Mesenteric fat pad (tissue), 1 donor: Measurements from ENCODE around the gene RELL2. TPM values are rescaled to one million over a fixed set of nuclear protein-coding genes. Genes with fewer than 3 reads are reported as not detected.
"Not testable (repeated sequence)": the region's sequence is repeated elsewhere in the genome, so short reads cannot be mapped to it uniquely, and the experiment has no call there.

Source experiments
- DNase-seq: peaks from one replicate; pipeline ENCODE4 v3.0.0-alpha.2; 2020; ENCODE audit warnings: low spot score
- long read RNA-seq: library from polyadenylated mRNA; unstranded; transcript quantifications from one replicate; pipeline ENCODE4 v2.0.0, GENCODE V29; 2020
- total RNA-seq: library from RNA; stranded (reverse); fragmentation: NEBNext Ultra II Directional; extraction: Animal tissue kit (Norgen Biotek cat#: 25700); gene quantifications from one replicate; pipeline ENCODE4 v1.2.1, GENCODE V29; 2021
- donor health status: DM: yes; HTN: yes; CAD: no.

Gene RELL2, protein sequence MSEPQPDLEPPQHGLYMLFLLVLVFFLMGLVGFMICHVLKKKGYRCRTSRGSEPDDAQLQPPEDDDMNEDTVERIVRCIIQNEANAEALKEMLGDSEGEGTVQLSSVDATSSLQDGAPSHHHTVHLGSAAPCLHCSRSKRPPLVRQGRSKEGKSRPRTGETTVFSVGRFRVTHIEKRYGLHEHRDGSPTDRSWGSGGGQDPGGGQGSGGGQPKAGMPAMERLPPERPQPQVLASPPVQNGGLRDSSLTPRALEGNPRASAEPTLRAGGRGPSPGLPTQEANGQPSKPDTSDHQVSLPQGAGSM
- 1.5 TPM for total RNA-seq
- long read RNA-seq, partial matches to known transcripts = 1 of 11 reads
- long read RNA-seq, other reads (novel, unspliced or antisense) = 4 of 11 reads

DNA sequence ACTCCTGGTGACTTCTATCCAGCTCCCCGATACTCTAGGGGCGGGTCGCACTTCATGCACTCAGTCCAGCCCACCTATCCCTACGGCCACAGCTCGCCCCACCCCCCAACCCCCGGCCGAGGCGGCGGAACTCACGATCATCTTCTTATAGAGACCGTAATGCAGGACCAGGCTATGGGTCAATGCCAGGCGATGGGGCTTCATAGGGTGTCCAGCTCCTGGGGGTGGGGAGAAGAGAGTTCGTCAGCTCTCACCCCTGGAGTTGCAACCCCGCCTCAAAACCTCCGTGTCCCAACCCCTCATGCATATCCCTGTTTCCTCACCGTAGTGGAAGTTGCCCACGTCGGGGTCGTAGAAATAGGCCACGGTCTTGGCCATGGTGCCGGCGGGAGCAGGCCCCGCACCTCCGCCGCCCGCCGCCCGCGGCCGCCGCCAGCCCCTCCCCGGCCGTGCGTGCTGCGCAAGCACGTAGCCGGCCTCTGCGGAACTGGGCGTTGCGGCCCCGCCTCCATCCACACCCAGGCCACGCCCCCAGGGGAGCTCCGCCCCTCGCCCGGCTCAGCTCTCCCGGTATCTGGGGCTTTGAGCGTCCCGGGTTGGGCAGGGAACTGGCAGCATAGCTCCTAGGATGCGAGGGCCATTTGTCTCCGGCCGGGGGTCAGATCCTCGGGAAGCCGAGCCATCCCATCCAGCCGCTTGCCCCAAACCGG lies at the start of gene RELL2, which contains the start of gene HDAC3:
Gene RELL2 (plus strand): TSS at position 585 of the 710 bp plus-strand sequence. CDS start 1,229 bp downstream, outside the sequence.
Gene HDAC3 (minus strand): TSS at position 437 of the 710 bp plus-strand sequence. CDS start 59 bp downstream, at position 378.
- DNase-seq = peak; percentile 99

DNA sequence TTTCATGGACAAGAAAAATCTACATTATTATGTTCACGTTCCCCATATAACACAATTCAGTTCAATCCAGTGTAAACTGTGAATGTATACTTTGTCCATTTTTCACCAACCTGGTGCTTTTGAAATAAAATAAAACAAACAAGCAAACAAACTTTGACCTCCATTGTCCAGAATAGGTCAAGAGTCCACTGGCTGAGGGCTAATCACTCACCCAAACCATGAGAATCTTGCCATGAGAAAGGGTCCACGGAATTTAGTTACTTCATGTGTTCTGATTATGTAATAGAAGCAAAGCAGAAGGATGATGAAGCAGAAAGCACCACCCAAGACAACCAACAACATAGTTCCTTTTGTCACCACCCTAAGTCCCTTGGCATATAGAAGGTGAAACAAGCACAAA lies 46.7 kb upstream of the RELL2 start:
- no peak for DNase-seq

DNA sequence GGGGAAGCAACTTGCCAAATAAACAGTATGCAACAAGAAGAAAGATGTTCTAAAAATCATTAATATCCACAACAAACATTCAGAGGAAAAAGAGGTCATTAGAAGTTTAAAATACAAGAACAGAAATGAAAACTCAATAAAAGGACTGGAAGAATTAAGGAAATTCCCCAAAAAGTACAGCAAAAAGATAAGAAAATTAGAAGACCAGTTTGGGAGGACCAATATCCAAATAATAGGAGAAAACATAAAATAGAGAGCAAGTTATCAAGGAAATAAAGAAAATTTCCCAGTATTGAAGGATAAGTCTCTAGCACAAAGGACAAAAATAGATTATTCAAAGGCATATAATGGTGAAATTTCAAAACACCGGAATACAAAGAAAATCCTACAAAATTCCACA lies 39.9 kb upstream of the RELL2 start:
- no peak for DNase-seq

DNA sequence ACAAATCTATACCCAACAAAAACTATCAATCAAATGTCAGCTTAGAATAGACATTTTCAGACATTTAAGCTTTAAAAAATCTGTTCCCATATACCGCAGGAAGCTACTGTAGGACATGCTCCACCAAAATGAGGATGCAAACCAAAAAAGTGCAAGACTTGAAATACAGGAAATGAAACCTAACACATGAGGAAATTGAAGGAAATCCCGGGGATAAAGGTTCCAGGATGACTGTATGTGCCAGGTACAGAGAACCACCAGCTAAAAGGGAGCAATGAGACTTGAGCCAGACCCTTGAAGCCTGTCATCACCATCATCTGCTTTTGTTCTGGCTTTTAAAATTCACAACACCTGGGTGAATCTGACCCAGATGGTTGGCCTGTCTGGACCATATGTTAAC lies 39.4 kb upstream of the RELL2 start:
- no peak for DNase-seq

DNA sequence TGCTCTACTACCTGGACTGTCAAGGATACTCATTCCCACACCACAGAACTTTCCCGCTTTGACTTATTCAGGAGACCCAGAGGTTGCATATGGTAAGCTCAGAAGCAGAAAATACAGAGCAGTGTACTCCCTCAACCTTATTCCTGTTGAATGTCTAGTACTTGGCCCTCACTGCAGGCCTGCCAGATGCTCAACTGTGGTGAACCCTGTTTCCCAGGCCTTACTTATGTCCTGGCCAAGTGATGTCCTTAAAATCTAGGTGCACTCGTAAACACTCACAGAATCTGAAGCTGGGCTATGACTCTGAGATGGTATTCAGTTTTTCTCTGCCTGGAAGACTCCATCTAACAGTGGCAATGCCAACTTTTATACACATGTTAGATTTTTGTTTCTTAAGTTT lies 39.0 kb upstream of the RELL2 start:
- DNase-seq = no peak

DNA sequence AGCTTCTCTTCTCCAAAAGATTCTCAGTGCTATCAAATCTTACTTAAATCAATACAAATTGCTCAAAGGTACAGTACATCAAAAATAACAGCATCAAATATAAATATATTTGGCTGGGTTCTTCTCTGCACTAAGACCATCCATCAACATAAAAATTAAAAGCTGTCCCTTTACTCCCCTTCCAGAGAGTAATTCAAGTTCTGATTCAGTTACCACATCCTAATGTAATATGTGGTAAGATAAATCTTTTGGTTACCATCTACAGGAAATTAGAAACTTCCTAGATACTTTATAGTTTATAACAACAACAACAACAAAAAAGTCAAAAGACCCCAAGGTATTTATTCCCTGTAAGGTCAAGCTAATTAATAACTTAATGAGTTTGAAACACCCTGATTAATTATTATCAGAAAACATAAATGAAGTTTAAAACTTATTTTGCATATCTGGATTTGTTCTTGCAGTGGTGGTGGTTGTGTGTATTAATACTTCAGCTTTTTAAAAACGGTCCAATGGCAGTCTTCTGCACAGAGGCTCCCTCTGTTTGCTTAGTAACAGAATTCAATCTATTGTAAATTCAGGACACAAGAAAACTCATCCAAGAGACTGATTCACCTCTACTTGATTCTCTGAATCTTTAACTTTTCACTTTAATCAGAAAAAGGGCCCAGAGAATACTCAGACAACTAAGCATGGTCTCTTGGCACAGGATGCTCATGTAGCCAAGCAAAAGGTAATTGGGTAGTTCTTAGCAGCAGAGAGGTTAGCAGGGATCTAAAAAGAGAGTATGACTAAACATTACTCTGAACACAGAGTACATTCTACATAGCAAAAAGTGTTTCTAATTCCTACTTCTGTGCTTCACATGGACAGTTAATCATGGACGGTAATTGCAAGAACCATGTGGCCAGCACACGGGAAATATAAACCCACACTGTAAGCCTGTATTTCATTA lies 38.1 kb upstream of the RELL2 start:
- DNase-seq = no peak

DNA sequence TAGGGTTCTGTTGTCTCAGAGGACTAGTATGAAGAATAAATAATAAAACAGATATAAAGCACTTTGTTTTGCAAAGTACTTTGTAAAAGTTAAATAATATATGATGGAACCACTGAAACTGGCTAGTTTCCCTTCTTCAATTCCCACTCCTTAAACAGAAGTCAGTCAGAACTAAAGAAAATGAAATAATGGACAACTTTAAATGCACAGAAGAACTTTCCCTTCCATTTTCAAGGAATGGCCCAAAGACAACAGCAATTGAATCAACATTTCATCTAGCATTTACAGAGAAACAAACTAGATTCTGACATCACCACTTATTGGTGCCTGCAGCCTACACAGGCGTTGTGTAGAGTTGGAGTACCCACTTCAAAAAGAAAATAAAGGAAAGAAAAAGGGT lies 34.2 kb upstream of the RELL2 start:
- no peak for DNase-seq

DNA sequence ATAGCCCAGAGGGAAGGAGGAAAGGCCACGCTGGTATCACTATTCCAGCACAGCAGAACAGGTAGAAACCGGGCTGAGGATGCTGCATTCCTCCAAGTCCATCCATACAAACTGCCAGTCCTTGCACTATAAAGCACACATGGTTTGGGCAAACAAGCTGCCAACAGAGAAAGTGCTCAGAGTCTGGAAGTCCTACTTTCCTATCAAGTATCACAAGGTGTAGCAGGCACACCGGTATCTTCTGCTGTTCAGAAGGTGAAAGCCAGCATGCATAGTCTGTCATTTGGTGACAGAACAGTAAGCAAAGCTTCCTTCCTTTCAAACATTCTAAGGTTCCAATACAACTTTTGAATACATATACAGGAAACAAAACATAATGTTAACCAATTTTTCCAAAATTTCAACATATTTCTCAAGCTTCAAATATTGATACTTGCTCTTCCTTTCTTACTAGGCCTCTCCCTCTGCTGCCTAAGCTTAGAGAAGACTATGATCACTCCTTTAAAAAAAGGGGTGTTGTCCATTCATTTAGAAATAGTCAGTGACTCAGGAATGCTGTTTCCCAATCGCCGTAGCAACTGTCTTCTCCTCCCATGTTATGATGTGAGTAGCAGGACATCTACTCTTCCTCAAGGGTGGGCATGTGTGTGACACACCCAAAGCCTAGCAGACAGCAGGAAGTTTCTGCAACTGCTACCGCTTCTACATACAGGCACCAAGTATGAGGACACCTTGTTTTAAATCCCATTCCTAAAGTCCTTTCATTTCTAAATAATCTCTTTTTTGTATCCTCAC lies 32.7 kb upstream of the RELL2 start:
- no peak for DNase-seq

DNA sequence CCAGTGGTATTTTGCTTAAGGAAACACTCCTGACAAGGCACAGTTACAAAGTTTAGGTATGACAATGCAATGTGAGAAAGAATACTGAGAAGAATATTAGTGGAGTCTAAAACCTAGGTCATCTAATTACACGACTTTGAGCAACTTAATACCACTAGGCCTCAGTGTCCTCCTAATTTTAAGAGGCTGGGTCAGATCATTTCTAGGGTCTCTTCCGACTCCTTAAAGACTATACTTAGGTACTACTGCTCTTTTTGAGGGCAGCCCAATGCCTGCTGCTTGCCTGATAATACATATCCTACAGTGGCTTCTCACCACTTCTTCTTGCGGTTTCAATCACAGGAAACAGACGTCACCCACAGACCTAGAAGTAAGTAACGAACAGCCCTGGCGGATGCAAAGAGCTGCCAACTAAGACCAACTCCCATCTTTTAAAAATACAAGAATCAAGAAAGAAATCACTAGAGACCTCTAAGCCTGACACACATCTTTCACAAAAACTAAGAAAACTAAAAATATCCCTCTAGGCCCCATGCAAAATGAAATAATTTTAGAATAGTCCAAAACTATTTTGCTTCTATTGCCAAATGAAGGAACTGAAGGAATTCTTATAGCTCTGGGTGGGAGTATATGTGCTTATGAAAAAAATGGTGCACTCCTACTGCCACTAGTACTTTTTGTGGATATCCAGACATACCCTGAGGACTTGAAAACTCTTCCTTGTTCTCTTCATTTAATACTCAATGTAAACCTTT lies 31.1 kb upstream of the RELL2 start:
- DNase-seq = no peak

DNA sequence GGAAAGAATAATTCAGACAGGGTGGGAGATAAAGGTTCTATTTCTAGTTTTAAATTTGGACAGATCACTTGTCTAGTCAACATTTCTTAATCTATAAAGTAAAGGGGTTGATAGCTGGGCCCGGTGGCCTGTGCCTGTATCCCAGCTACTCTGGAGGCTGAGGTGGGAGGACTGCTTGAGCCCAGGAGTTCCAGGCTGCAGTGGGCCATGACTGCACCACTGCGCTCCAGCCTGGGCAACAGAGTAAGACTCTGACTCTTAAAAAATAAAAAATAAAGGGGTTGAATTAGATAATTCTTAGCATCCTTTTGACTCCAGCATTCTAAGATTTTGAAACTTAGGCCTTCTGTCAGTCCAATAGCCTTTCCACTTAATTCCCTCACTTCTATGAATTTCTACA lies 28.8 kb upstream of the RELL2 start:
- no peak for DNase-seq

DNA sequence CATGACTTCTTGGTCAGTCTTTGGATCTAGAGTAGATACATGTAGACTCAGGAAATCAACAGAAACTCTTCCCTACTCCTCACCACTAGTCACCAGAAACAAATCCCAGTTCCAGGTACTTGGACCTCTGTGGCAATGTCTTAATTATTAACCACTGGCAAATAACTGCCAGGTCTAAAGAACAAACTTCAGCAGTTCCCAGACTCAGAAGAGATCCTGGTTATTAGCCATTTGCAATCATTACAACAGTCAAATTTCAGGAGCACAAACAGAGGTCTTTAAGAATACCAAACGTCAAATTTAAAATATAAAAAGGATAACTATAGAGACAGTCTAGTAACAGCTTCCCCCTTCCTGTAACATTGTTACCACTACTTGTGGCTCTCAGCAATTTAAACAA lies 28.2 kb upstream of the RELL2 start:
- no peak for DNase-seq

DNA sequence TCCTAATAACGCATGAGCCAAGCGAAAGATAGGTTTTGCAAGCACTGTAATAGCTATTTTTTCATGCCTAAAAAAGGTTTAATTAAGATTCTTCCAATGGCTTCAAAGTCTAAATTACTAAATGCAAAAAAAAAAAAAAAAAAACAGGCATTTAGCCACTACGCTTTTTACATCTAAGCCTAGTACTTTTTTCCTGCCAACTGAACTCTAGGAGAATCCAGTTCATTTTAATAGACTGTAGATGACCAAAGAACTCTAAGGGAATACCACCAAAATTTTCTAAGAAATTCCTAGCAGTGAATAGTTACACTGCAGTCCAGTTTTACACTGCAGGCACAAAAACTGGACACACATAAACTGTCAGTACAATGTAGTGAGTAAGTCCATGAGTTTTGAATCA lies 27.8 kb upstream of the RELL2 start:
- DNase-seq = no peak

DNA sequence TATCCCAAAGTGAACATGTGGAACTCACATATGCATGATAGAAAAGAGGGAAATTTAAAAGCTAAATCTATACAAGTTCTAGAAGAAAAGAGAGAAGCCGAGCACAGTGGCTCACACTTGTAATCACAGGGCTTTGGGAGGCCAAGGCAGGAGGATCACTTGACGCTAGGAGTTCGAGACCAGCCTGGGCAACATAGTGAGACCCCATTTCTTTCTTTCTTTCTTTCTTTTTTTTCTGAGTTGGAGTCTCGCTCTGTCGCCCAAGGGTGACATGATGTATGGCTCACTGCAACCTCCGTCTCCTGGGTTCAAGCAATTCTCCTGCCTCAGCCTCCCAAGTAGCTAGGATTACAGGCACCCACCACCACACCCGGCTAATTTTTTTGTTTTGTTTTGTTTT lies 26.9 kb upstream of the RELL2 start:
- not testable (repeated sequence) for DNase-seq

DNA sequence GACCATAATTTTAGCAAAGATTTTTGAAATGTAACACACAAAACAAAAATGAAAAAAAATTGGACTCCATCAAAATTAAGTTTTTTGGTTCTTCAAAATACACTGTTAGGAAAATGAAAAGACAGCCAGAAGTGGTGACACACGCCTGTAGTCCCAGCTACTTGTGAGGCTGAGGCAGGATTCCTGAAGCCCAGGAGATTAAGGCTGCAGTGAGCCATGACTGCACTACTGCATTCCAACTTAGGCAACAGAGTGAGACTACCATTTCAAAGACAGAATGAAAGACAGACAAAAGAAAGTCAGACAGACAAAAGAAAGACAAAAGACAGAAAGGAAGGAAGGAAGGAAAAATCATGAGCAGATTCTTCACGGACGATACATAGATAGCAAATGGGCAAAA lies 25.5 kb upstream of the RELL2 start:
- DNase-seq = no peak

DNA sequence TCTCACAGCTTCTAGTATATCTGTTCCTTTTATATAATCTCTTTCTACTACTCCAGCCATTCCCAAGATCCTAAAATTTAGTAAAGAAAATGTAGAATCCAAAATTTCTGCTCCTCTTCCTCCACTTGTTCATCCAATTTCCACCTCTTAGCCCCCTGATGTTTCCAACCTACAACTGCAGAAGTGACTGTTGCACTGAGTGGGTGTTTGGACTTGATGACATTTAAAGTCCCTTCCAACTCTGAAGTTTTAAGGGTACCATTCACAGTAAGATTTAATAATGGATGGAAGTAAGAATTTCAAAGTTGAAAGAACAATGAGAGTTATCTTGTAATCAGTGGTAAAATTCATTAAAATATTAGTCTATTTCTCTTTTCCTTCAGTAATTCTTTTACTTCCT lies 23.5 kb upstream of the RELL2 start:
- no peak for DNase-seq

DNA sequence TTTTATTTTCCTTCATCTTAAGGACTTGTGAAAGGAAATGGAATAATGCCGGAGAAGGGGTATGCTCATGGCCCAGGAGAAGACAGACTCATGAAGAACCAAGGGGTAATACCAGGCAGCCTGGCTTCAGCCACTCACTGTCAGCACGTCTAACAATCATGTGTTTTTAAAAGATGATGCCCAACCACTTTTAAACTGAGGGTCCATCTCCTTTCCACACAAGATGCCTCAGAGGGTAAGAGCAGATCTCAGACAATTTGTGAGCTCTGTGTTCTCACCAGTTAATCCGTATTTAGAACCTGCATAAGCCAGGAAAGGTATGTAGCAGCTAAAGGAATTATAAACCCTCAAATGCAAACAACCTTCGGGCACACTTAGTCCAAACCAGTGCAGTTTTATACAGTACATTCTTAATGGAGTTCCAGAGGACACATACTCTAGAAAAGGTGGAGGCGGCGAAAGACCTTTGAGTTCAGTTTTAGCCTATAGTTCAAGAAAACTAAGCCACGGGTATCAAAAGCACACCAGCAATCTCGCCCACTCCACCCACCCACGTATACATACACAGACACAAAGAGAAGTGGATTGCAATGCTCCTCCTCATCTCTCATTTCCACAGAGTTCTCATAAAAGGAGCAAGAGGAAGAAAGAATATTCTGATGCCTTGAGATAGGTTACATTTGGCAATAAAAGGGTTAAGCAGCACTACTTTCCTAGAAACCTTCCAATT lies 20.6 kb upstream of the RELL2 start:
- DNase-seq = no peak

DNA sequence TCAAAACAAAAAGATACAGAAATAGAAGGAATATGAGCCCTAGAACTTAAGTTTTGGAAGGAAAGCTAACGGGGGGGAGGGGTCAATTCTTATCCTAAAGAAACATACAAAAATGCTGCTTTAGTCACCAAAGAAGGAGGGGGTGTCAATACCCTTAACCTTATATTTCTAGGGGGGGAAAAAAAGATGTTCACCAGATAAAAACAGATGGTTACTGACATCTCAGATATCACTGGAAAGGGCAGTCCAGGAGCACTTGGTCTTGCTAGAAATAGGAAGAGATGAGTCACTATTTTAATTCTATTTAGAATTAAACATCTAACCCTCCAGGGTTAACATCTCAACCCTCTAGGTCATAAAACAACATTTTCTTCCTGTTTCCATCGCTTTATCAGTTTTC lies 19.7 kb upstream of the RELL2 start:
- DNase-seq = no peak

DNA sequence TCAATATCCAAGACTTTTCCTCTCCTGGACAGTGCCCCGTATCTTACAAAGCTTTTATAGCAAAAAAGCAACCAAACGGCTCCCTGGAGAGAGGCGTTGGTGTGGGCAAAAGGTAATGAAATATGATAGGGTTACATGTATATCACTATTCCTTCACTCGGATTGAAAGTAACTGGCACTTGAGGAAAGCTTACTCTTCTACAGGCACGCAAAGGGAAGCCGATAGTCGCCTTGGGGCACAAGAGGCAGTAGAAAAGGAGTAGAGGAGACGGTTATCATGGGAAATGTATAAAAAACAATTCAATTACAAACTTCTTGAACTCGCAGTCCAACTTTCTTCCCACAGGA lies 19.1 kb upstream of the RELL2 start:
- DNase-seq = no peak

DNA sequence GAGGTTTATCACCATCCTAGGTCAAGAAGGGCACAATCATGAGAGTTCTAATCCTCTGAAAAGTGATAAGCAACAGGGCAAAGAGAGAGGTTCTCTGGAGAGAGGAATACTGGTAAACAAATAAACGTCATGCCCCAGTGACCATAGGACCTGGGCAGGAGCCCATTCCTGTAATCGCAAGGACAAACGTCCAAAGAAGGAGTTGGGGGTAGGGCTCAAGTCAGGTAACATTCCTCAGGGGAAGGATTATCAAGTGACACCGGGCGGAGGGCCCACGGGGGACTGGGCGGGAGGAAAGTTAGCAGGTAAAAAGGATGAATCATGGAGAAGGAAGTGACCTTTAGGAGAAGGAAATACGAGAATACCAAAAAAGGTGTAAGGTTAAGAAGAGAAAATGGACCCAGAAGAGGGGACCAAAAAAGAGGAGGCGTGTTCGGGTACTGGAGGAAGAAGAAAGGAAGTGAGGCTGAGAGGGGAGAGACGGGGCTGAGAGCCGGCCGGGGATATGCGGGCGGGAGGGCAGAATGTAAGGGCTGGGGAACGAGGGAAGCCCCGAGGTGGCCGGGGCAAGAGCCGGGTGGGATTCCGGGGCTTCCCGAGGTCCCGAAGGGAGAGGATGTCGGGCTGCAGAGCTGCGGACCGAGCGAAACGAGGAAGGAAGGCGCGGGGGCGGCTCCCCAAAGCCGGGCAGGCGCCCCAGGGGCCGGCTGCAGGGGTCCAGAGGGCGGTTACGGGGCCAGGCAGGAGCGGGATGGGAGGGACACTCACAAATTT lies 18.6 kb upstream of the RELL2 start:
- no peak for DNase-seq
